ENCODE results near the gene ALDH3A1.

DNA sequence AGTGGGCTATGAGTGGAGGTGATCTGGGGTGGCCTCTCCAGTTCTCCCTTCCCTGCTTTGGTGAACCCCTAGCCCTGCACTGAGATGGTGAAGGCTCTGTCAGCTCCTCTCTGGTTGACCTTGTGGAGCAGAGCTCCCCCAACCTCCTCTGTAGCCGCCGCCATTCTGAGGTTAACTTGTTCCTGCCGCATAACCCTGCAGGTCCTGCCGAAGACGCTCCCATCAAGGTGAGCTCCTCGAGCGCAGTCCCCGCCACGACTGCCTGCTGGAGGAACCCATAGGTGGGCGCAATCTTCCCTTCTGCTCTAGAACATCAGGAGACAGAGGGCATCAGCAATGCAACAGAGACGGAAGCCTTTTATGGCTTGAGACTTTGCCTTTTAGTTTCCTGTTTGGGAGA, 16.5 kb downstream of the ALDH3A1 start:
- TF ChIP-seq, protein P1, sequence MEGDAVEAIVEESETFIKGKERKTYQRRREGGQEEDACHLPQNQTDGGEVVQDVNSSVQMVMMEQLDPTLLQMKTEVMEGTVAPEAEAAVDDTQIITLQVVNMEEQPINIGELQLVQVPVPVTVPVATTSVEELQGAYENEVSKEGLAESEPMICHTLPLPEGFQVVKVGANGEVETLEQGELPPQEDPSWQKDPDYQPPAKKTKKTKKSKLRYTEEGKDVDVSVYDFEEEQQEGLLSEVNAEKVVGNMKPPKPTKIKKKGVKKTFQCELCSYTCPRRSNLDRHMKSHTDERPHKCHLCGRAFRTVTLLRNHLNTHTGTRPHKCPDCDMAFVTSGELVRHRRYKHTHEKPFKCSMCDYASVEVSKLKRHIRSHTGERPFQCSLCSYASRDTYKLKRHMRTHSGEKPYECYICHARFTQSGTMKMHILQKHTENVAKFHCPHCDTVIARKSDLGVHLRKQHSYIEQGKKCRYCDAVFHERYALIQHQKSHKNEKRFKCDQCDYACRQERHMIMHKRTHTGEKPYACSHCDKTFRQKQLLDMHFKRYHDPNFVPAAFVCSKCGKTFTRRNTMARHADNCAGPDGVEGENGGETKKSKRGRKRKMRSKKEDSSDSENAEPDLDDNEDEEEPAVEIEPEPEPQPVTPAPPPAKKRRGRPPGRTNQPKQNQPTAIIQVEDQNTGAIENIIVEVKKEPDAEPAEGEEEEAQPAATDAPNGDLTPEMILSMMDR (conservative IDR thresholded peaks at IDR 0.05; ENCODE audit: low read depth, low read length): no peak
- TF ChIP-seq, protein P2, sequence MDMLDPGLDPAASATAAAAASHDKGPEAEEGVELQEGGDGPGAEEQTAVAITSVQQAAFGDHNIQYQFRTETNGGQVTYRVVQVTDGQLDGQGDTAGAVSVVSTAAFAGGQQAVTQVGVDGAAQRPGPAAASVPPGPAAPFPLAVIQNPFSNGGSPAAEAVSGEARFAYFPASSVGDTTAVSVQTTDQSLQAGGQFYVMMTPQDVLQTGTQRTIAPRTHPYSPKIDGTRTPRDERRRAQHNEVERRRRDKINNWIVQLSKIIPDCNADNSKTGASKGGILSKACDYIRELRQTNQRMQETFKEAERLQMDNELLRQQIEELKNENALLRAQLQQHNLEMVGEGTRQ (IDR thresholded peaks at IDR 0.05; ENCODE audit: low read depth, low read length): no peak
- no peak for TF ChIP-seq POLR2A (IDR thresholded peaks at IDR 0.05; ENCODE audit: low read depth, low read length)
- no peak for TF ChIP-seq MXI1 (IDR thresholded peaks at IDR 0.05; ENCODE audit: borderline replicate concordance, low read depth, low read length)
